ENCODE data around the gene NECAB3. TPM values are rescaled to one million over a fixed set of nuclear protein-coding genes. Genes with fewer than 3 reads are reported as not detected.

The NECAB3 gene
- total and polyA plus RNA-seq, 8 donors, result 22.3 to 72.9 (median 33.2) TPM

DNA sequence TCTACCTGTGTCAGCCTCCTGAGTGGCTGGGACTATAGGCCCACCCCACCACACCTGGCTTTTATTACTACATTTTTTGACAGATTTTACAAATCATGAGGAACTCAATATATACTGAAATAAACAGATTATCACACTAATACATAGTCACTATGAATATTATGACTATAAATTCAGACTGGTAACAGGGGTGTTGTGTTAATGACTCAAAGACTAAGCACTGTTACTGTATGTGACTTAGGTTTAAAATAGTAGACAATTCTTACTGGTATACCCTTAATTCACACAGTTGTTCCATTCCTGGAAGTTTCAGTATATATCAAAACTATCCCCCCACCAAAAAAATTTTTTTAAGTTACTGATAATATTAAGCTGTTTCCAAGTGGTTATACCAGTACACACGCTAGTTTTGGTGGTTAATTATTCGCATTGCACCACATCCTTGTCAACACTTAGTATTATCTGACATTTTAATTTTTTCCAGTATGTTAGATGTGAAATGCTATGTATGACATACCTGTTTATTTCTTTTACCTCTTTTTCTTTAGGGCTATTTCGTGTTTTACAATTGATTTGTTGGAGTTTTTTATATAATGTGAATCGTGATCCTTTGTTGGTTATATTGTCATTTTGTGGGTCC, 46.5 kb downstream of the NECAB3 start:
- peaks cover 0 to 78% of the 10 kb centered on the region in 2 donors for H3K36me3 ChIP-seq
- H3K27me3 ChIP-seq, result no peaks in the 10 kb centered on the region
- H3K4me1 ChIP-seq, result no peaks in the 10 kb centered on the region
- H3K4me3 ChIP-seq, result no peak overlapping the region
- no peaks in the 10 kb centered on the region for H3K9me3 ChIP-seq
- no peak overlapping the region for H3K27ac ChIP-seq
- no peak for DNase-seq
- intact Hi-C loops (cut with DNase I), result no loop called here
- no peak for ATAC-seq
- TF ChIP-seq, protein P1, sequence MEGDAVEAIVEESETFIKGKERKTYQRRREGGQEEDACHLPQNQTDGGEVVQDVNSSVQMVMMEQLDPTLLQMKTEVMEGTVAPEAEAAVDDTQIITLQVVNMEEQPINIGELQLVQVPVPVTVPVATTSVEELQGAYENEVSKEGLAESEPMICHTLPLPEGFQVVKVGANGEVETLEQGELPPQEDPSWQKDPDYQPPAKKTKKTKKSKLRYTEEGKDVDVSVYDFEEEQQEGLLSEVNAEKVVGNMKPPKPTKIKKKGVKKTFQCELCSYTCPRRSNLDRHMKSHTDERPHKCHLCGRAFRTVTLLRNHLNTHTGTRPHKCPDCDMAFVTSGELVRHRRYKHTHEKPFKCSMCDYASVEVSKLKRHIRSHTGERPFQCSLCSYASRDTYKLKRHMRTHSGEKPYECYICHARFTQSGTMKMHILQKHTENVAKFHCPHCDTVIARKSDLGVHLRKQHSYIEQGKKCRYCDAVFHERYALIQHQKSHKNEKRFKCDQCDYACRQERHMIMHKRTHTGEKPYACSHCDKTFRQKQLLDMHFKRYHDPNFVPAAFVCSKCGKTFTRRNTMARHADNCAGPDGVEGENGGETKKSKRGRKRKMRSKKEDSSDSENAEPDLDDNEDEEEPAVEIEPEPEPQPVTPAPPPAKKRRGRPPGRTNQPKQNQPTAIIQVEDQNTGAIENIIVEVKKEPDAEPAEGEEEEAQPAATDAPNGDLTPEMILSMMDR (IDR thresholded peaks at IDR 0.05), result no peak

DNA sequence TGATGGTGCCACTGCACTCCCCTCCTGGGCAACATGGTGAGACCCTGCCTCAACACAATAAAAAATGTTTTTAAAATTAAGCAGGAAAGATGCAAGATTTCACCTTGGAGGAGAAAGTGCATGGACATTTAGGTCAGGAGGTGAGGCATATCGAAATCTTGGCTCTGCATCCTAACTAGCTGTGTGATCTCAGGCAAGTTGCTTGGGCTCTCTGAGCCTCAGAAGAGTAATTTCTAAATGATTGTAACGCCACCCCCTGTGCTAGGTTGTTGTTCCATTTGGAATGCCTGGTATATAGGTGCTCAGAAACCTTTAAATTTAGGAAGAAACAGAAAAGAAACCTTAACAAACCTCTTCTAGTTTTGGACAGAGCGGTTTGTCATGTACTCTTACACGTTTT, 48.0 kb downstream of the NECAB3 start:
- H3K4me3 ChIP-seq, result no peak overlapping the region
- TF ChIP-seq, protein P1 (IDR thresholded peaks at IDR 0.05), result no peak
- no peaks in the 10 kb centered on the region for H3K4me1 ChIP-seq
- intact Hi-C loops (cut with DNase I), result no loop called here
- no peak for DNase-seq
- H3K36me3 ChIP-seq, result peaks cover 0 to 66% of the 10 kb centered on the region in 2 donors
- H3K27ac ChIP-seq, result no peak overlapping the region
- no peaks in the 10 kb centered on the region for H3K27me3 ChIP-seq
- ATAC-seq, result no peak
- no peaks in the 10 kb centered on the region for H3K9me3 ChIP-seq

DNA sequence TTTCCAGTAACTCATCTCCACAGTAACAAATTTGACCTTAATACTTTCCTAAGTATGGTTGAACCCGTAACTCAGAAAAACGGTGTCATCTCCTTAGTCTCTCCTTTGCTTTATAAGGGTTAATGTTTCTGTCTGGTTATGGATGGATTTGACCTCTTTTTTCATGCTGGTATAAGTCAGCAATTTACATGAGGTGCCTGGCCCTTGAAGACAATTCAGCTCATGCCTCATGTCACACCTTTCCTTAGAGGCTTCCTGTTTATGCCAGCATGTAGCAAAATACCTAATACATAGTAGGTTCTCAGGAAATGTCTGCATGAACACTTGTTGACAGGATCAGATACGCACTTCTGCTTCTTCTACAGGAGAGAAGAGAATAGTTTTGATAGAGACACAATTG, 49.8 kb downstream of the NECAB3 start:
- no peak overlapping the region for H3K27ac ChIP-seq
- TF ChIP-seq, protein P1 (IDR thresholded peaks at IDR 0.05), result no peak
- peaks cover 0 to 59% of the 10 kb centered on the region in 2 donors for H3K36me3 ChIP-seq
- H3K4me1 ChIP-seq, result no peaks in the 10 kb centered on the region
- no peaks in the 10 kb centered on the region for H3K27me3 ChIP-seq
- DNase-seq (no peak), ATAC-seq (no peak)
- H3K9me3 ChIP-seq, result no peaks in the 10 kb centered on the region
- no peak overlapping the region for H3K4me3 ChIP-seq
- intact Hi-C loops (cut with DNase I), result no loop called here

DNA sequence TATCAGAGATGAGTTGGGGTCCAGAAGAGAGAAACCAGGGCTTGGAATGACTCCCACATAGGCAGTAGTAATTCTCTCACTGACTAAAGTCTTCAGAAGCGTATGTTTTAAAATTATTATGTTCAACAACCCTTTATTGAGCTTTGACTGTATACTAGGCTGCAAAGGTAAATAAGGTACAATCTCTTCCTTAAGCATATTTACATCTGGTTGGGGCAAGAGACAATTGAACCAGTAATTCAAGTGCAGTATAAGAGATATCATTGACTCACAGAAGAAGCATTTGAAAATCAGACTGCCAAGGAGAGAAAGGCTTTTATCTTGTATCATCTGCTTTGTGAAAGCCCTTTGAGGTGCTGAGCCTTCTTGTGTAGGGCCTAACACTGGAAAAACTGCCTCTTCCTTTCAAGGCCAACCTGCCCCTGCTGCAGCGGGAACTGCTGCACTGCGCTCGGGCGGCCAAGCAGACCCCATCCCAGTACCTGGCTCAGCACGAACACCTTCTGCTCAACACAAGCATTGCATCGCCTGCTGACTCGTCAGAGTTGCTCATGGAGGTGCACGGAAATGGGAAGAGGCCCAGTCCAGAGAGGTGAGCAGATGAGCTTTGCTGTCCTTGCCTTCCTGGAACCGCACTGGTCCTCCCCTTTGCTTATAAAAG, 51.4 kb downstream of the NECAB3 start:
- Histone ChIP-seq H3K9me3 (no peaks in the 10 kb centered on the region), H3K27me3 (no peaks in the 10 kb centered on the region), H3K4me1 (no peaks in the 10 kb centered on the region), H3K27ac (no peak overlapping the region), H3K4me3 (no peak overlapping the region), H3K36me3 (peaks cover 0 to 44% of the 10 kb centered on the region in 2 donors)
- ATAC-seq (no peak), DNase-seq (no peak)
- intact Hi-C loops (cut with DNase I), result no loop called here
- TF ChIP-seq, protein P1 (IDR thresholded peaks at IDR 0.05), result no peak

DNA sequence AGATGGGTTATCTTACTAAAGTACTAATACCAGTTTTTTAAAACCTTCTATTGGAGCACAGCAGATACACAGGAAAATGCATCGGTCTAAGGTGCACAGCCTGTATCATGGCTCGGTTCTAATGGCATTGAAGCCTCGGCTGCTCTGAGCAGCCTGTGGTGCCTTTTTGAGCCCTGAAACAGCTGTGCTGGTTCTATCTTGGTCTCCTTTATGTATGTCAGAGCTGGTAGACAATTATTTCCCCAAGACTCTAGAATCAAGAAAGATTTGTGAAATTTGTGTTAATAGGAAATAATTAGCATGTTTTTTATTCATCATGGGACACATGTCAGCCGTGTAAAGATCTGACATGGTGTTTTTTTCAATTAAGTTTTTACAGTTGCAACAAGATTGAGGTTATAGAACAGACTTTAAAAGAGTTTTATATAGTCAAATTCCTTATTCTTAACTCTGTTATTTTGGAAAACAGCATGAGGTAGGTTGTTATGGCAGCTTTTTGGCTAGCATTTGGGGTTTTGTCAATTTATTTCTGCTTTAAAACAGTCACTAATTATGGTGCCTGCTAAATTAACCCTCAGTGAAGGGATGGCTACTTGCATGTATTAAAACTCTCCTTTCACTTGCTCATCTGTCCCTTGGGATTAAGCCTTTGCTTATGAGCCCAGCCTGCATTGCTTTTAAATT, 52.4 kb downstream of the NECAB3 start:
- no peak for ATAC-seq
- Histone ChIP-seq H3K27ac (no peak overlapping the region), H3K4me1 (no peaks in the 10 kb centered on the region), H3K9me3 (no peaks in the 10 kb centered on the region), H3K4me3 (no peak overlapping the region), H3K36me3 (peaks cover 0 to 45% of the 10 kb centered on the region in 2 donors), H3K27me3 (no peaks in the 10 kb centered on the region)
- TF ChIP-seq, protein P1 (IDR thresholded peaks at IDR 0.05), result no peak
- DNase-seq, result no peak
- intact Hi-C loops (cut with DNase I), result no loop called here
